Measurements from ENCODE around the gene GBA2.
A peak's percentile ranks its signal among the peaks of the same experiment; 100 is the strongest.

DNA sequence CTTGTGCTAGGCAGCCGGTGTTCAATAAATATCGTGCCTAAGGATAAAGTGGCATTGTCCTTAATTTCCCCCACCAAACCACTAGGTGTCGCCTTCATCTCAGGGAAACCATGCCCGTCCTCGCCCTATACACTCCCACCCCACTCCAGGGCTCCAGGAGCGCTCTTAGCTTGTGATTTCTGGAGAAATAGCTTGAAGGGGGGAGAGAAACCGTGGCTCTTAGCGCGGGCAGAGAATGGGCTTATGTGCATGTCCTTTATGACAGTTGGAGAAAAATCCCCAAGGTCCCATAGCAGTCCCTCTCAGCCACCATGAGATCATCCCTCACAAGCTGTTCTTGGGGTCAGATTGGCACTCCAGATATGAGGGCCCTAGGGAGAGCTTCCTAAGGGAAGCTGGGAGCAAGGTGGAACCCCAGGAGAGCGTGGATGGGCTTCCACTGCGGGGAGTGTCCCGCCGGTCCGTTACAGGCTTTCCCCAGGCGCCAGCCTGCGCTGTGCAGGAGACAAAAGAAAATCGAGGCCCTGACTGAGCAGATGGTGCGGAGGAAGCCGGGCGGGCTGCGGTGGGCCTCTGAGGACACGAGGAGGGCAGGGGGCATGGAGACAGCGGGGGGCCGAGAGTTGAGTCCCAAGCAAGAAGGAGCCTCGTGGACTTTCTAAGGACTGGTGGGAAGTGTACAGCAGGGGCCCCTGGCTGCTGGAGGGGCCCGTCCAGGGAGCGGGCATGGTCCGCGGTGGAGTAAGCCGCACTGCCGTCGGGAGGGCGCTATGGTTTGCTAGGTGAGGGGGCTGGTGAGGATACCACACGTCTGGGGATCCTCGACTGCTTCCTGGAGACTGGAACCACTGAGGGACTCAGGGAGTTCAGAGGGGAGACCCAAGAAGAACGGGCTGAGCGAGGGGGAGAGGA, 41.6 kb upstream of the GBA2 start:
- TF ChIP-seq, protein P1, sequence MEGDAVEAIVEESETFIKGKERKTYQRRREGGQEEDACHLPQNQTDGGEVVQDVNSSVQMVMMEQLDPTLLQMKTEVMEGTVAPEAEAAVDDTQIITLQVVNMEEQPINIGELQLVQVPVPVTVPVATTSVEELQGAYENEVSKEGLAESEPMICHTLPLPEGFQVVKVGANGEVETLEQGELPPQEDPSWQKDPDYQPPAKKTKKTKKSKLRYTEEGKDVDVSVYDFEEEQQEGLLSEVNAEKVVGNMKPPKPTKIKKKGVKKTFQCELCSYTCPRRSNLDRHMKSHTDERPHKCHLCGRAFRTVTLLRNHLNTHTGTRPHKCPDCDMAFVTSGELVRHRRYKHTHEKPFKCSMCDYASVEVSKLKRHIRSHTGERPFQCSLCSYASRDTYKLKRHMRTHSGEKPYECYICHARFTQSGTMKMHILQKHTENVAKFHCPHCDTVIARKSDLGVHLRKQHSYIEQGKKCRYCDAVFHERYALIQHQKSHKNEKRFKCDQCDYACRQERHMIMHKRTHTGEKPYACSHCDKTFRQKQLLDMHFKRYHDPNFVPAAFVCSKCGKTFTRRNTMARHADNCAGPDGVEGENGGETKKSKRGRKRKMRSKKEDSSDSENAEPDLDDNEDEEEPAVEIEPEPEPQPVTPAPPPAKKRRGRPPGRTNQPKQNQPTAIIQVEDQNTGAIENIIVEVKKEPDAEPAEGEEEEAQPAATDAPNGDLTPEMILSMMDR (conservative IDR thresholded peaks at IDR 0.05 in 1 of 2, IDR thresholded peaks at IDR 0.05 in 1 of 2; ENCODE audit: extremely low read depth in 1 of 2, insufficient read depth in 1 of 2, low read depth in 1 of 2, low read length in 2 of 2) = peak; percentile 83
- no peak for TF ChIP-seq EZH2 (IDR thresholded peaks at IDR 0.05; ENCODE audit: borderline replicate concordance, low read length)

All from mammary epithelial cell (primary cell).